NB4 (cell line): Measurements from ENCODE around the gene SPOCK2.
A peak's percentile ranks its signal among the peaks of the same experiment; 100 is the strongest.

Source experiments
- DNase-seq: peaks from one replicate; pipeline ENCODE4 v3.0.0; 2010; ENCODE audit warnings: low read depth
- H3K4me3 ChIP-seq: one replicate; pipeline ENCODE4 v1.5.1; 2011; ENCODE audit warnings: mild to moderate bottlenecking, low read depth, low read length, moderate library complexity
- MYC ChIP-seq: IDR thresholded peaks from 2 replicates; pipeline ENCODE4 v1.6.1; 2011; ENCODE audit warnings: low read depth, low read length
- POLR2A ChIP-seq: IDR thresholded peaks from 2 replicates; pipeline ENCODE4 v1.6.1; 2011; ENCODE audit warnings: mild to moderate bottlenecking; ENCODE audit not compliant: insufficient read length; ENCODE audit errors: extremely low read depth
- TF ChIP-seq, protein P1 (sequence below): IDR thresholded peaks from one replicate; pipeline ENCODE4 v1.5.1; 2012; ENCODE audit warnings: low read depth, low read length
- TF ChIP-seq, protein P2 (sequence below): IDR thresholded peaks from 2 replicates; pipeline ENCODE4 v1.6.1; 2011; ENCODE audit warnings: low read depth, low read length

The SPOCK2 gene

DNA sequence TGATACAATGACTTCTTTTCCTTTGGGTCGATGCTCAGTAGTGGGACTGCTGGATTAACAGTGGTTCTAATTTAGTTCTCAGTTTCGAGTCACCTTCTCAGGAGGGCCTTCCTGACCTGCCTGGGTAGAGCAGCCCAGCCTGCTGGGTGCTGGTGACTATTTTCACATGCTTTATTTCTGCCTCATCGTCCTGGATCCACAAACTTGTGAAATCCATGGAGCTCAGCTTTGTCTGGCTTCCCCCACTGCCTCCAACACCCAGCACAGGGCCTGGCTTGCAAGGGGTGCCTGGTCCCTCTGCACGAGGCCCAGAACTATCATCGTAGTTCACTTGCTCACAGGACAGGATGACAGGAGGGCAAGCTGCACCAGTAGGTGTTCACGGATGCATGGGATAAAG is 46.9 kb downstream of the SPOCK2 start:
- DNase-seq: no peak
- H3K4me3 ChIP-seq: no peak overlapping the region
- TF ChIP-seq, protein P1, sequence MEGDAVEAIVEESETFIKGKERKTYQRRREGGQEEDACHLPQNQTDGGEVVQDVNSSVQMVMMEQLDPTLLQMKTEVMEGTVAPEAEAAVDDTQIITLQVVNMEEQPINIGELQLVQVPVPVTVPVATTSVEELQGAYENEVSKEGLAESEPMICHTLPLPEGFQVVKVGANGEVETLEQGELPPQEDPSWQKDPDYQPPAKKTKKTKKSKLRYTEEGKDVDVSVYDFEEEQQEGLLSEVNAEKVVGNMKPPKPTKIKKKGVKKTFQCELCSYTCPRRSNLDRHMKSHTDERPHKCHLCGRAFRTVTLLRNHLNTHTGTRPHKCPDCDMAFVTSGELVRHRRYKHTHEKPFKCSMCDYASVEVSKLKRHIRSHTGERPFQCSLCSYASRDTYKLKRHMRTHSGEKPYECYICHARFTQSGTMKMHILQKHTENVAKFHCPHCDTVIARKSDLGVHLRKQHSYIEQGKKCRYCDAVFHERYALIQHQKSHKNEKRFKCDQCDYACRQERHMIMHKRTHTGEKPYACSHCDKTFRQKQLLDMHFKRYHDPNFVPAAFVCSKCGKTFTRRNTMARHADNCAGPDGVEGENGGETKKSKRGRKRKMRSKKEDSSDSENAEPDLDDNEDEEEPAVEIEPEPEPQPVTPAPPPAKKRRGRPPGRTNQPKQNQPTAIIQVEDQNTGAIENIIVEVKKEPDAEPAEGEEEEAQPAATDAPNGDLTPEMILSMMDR: no peak
- TF ChIP-seq, protein P2, sequence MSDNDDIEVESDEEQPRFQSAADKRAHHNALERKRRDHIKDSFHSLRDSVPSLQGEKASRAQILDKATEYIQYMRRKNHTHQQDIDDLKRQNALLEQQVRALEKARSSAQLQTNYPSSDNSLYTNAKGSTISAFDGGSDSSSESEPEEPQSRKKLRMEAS: no peak
- TF ChIP-seq POLR2A (no peak), MYC (no peak)

DNA sequence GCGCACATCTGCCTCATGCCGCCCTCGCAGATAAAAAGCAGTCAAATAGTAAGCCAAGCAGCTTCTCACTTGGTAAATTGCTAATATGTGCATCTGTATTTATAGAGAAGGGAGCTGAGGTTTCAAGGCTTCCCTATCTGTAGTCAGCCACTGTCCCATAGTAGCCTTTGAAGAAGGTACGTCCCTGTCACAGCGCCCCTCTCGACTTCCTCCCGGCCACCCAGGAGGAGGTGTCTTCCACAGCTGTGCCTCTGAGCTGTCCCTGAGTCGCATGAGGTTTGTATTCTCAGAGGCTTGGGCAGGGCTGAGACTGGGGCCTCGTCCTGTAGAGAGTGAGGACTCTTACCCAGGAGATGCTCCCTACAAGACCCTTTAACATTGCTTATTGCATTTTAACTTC is 49.0 kb downstream of the SPOCK2 start:
- H3K4me3 ChIP-seq: no peak overlapping the region
- TF ChIP-seq, protein P1: no peak
- TF ChIP-seq MYC (no peak), POLR2A (no peak)
- TF ChIP-seq, protein P2: no peak
- peak; percentile 22 for DNase-seq

DNA sequence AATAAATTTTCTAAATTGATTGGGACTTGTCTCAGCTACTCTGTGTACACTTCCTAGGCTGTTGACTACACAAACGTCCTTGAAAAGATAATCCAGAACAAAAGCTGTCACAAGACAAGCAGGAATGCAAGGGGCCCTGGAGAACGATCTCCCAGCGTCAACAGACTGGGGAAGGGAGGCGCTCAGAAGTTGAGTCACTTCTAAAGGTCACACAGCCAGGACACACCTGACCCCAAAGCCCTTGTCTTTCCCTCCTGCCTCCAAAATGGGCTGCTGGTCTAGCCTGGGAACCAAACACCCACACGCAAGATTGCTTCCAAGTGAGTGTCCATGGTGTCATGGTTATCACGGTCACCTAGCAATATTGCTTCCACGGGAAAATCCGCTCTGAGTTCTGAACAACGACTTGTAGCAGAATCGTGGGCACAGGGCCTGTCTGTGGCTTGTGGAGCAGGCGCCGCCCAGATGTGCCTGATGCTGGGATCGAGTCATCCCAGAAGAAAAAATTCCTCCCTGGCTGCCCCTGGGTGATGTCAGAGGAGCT is 49.8 kb downstream of the SPOCK2 start:
- TF ChIP-seq, protein P1: no peak
- TF ChIP-seq, protein P2: no peak
- TF ChIP-seq POLR2A: no peak
- no peak for TF ChIP-seq MYC
- DNase-seq: no peak
- no peak overlapping the region for H3K4me3 ChIP-seq

DNA sequence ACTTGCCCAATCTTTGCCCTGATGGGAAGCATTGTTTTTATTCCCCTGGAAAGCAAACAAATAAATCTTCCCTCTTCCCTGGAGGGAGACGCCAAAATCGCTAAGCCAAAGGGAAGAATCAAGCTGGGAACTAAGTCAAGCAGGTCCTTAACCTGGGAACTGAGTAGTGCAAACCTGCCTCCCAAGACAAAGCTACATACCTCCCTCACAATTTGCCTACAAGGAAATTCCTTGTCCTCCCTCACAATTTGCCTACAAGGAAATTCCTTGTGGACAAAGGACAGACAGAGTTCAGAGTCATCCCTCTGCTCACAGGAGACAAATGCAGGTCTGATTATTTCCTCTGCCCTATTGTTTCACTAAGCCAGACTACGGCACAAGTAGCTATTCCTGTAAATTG is 50.5 kb downstream of the SPOCK2 start:
- DNase-seq: no peak
- TF ChIP-seq MYC (no peak), POLR2A (no peak)
- TF ChIP-seq, protein P2: no peak
- TF ChIP-seq, protein P1: no peak
- no peak overlapping the region for H3K4me3 ChIP-seq

DNA sequence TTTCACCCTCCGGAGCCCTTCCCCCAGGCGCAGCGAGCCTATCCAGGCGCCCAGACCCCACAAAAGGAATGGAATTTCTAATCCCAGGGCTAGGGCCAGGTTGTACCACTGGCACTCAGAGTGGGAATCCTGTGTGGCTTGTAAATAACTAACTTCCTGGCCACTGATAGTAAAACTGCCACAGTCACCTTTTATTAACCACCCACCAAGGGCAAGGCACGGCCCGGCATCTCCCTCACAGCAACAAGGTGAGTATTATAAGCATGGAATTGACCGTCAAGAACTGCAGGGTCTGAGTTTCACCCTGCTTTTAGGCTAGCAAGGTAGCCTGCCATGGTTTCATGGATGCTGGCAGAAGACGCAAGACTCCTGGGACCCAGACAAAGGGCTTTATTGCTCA is 51.1 kb downstream of the SPOCK2 start:
- no peak overlapping the region for H3K4me3 ChIP-seq

More for the DNA sequence above, 51.1 kb downstream of the SPOCK2 start:
- TF ChIP-seq MYC: no peak
- TF ChIP-seq, protein P2: no peak
- TF ChIP-seq, protein P1: no peak
- TF ChIP-seq POLR2A: no peak
- no peak for DNase-seq
